Lower leg skin (tissue), 4 donors: Measurements from ENCODE around the gene TNFSF11. TPM values are rescaled to one million over a fixed set of nuclear protein-coding genes. Genes with fewer than 3 reads are reported as not detected.
A peak's percentile ranks its signal among the peaks of the same experiment; 100 is the strongest.

Experiments
- DNase-seq, 2 donors: peaks; one replicate each; pipeline ENCODE4 v3.0.0-alpha.2; 2019; ENCODE audit warnings: low spot score in 2 of 2
- H3K4me3 ChIP-seq: fragments of 200-600 bp; sonication (generic); 2 replicates; pipeline ENCODE4 v1.5.1; 2017; ENCODE audit warnings: mild to moderate bottlenecking, low read depth; ENCODE audit not compliant: poor library complexity, severe bottlenecking
- POLR2A ChIP-seq, 2 donors: fragments of 450-650 bp; IDR thresholded peaks; one replicate each; pipeline ENCODE4 v1.6.1; 2016 to 2017; ENCODE audit warnings: antibody characterized with exemption in 2 of 2, mild to moderate bottlenecking in 1 of 2, moderate library complexity in 1 of 2
- WGBS, 2 donors: methylation state at CpG; one replicate each; pipeline ENCODE4 v1.1.5; 2018; 5-methylcytosine and 5-hydroxymethylcytosine counted together
- intact Hi-C: fragments of 100-400 bp; cut with DNase I; formaldehyde crosslinking; loops from one replicate; pipeline ENCODE4 v1.15.0; 2023; ENCODE audit warnings: low total_unique reads
- total RNA-seq, 4 donors: library from RNA; depleted of rRNA; stranded (reverse); fragments of >200 nt; gene quantifications; one replicate each; pipeline ENCODE4 v1.1.0, GENCODE V29; 2016
- TF ChIP-seq, protein P1 (sequence below), 3 donors: fragments of 450-650 bp; IDR thresholded peaks; one replicate each; pipeline ENCODE4 v1.5.1; 2016; ENCODE audit warnings: antibody characterized with exemption in 3 of 3, mild to moderate bottlenecking in 3 of 3, moderate library complexity in 2 of 3

Gene TNFSF11
- total RNA-seq, 4 donors from 2014 or later = 0.23 to 0.39 TPM; not detected in 2

DNA sequence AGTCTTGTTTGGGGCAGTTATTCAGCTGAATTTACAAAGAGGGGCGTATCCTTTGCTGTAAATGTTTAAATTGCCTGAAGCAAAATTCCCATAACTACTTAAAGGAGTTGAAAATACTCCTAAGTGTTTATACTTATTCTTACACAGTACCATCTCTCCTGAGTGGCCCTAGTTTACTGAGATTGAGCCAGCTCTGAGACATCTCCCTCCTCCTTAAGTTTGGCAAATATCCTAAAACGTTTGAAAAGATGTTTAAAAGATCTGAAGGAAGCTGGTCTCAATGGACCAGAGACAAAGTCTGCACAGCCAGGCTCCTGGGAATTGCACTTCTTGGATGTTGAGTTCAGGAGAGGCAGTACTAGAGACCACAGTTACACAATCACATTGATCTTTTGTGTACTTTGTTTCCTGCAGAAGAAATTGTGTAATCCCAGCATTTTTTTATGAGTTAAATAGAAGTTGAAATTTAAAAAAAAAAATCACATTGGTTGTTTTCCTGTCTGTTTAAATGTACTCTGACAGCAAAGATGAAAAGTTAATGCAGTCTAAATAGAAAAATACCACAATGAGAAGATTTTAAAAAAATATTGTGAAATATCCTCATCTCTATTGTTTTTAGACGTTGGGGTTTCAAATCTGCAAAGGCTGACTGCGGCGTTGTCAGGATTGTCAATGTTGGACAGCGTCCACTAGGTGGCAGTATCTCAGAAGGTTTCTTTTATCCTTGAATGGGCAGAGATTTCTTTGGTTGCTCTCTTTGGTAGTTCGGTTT is 20.7 kb downstream of the TNFSF11 start:
- TF ChIP-seq, protein P1, sequence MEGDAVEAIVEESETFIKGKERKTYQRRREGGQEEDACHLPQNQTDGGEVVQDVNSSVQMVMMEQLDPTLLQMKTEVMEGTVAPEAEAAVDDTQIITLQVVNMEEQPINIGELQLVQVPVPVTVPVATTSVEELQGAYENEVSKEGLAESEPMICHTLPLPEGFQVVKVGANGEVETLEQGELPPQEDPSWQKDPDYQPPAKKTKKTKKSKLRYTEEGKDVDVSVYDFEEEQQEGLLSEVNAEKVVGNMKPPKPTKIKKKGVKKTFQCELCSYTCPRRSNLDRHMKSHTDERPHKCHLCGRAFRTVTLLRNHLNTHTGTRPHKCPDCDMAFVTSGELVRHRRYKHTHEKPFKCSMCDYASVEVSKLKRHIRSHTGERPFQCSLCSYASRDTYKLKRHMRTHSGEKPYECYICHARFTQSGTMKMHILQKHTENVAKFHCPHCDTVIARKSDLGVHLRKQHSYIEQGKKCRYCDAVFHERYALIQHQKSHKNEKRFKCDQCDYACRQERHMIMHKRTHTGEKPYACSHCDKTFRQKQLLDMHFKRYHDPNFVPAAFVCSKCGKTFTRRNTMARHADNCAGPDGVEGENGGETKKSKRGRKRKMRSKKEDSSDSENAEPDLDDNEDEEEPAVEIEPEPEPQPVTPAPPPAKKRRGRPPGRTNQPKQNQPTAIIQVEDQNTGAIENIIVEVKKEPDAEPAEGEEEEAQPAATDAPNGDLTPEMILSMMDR (IDR thresholded peaks at IDR 0.05) = no peak
- no peak for TF ChIP-seq POLR2A (IDR thresholded peaks at IDR 0.05)
- no peak overlapping the region for H3K4me3 ChIP-seq
- DNase-seq = peak in 1 of 2 donors; percentile 51
- WGBS, 2 donors = 8 to 9% methylated on average over 7 of the region's 7 CpGs
- intact Hi-C loops = no loop called here

DNA sequence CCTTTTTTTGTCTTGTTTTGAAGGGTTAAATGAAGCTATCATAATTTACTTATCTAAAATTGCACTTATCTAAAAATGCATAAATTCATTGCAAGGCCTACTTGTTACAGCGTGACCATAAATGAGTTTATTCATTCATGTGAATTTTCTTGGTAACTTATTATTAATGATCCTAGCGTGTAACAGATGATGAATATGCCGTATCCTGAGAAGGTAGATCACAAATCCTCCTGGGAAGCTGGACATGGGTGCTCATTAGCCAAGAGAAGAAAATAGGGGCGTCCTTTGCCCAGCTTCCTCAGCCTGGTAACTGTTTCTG is 21.3 kb downstream of the TNFSF11 start:
- no peak overlapping the region for H3K4me3 ChIP-seq
- intact Hi-C loops = no loop called here
- TF ChIP-seq, protein P1 (IDR thresholded peaks at IDR 0.05) = no peak
- TF ChIP-seq POLR2A (IDR thresholded peaks at IDR 0.05) = no peak
- no peak for DNase-seq
- 59 to 66% methylated on average over 4 of the region's 4 CpGs for WGBS, 2 donors

DNA sequence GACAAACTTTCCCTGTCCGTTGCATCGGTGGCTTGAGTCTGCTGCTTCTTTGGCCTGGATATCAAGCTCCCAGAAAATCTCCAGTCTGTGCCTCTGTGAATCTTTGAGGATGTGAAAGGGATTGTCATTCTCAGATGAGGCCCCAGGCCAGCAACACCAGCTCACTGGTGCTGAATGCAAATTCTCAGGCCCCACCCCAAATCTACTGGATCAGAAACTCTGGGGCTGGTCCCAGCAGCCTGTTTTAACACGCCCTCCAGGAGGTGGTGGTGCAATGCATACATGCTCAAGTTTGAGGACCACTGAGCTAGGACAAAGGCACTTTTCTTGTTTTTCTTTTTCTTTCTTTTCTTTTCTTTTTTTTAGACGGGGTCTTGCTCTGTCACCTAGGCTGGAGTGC is 23.6 kb downstream of the TNFSF11 start:
- 87 to 90% methylated on average over 4 of the region's 4 CpGs for WGBS, 2 donors

DNA sequence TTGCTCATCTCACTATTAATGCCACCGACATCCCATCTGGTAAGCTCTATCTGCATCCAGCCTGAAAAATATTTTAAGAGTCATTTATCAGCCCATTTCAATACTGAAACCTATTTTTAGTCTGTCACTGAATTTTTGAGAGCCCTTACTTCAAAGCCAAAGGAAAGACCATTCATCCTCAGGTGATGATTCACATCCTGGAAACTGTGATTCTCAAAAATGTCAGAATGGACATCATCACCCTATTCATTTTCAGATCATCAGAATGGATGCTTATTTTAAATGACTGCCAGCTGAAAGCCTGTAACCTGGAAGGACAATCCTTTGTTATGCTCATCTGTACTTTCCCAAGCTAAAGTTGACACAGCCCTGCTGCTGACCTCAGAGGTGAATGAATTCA is 27.0 kb downstream of the TNFSF11 start:
- DNase-seq = no peak
- 69 to 86% methylated on average over 1 of the region's 1 CpG for WGBS, 2 donors
- intact Hi-C loops = no loop called here

More for the DNA sequence above, 23.6 kb downstream of the TNFSF11 start:
- no peak for TF ChIP-seq POLR2A (IDR thresholded peaks at IDR 0.05)
- TF ChIP-seq, protein P1 (IDR thresholded peaks at IDR 0.05) = no peak
- no peak overlapping the region for H3K4me3 ChIP-seq
- DNase-seq = no peak
- intact Hi-C loops = no loop called here

DNA sequence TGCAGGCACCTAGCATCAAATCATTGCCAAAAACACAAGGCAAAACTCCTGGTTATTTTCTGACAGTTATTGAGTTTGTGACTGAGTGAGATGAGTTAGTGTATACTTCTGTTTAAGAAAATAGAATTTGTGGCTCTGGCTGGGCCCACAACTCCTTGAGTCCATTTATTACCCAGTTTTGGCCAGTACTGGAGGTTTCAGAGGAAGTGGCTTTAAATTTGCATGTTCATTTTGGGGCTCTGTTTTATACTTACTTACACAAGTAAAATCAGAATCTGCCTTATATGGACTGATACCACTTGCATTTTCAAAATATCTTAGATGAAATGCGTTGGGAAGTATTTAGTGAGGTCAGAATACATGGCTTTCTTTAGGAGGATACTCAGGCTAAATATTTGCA is 29.0 kb downstream of the TNFSF11 start:
- 76 to 82% methylated on average over 1 of the region's 1 CpG for WGBS, 2 donors
- H3K4me3 ChIP-seq = no peak overlapping the region
- DNase-seq = no peak
- intact Hi-C loops = no loop called here
- TF ChIP-seq, protein P1 (IDR thresholded peaks at IDR 0.05) = no peak

More for the DNA sequence above, 27.0 kb downstream of the TNFSF11 start:
- H3K4me3 ChIP-seq = no peak overlapping the region
- TF ChIP-seq POLR2A (IDR thresholded peaks at IDR 0.05) = no peak
- TF ChIP-seq, protein P1 (IDR thresholded peaks at IDR 0.05) = no peak

DNA sequence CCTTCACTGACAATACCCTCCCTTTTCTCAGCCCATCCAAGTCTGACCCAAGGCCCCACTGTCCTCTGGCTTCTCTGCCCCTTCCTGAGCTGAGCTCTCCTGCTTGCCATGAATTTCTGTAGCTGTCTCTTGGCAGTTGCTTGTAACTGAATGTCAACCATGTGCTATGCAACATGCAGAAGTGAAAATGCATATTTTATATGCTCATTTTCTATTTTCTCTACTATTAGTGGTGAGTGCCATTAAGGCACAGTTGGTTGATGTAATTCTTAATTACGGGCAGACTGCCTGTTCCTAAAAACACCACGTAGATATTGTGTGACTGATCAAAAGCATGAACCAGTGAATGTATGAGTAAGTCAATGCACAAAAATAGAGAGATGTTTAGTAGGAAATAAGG is 29.6 kb downstream of the TNFSF11 start:
- 74 to 80% methylated on average over 2 of the region's 2 CpGs for WGBS, 2 donors
- DNase-seq = no peak
- intact Hi-C loops = no loop called here
- H3K4me3 ChIP-seq = no peak overlapping the region
- TF ChIP-seq POLR2A (IDR thresholded peaks at IDR 0.05) = no peak
- TF ChIP-seq, protein P1 (IDR thresholded peaks at IDR 0.05) = no peak
